Osteoblast (primary cell): ENCODE results near the gene SPATA21. TPM values are rescaled to one million over a fixed set of nuclear protein-coding genes. Genes with fewer than 3 reads are reported as not detected.

Experiments used
- DNase-seq: peaks from one replicate; pipeline ENCODE4 v3.0.0; 2011; ENCODE audit warnings: low spot score, mixed read lengths; ENCODE audit not compliant: insufficient read length; ENCODE audit errors: missing footprints
- H2AFZ ChIP-seq: 2 replicates; pipeline ENCODE4 v1.6.0; 2011; ENCODE audit warnings: mild to moderate bottlenecking, low read length
- H3K27ac ChIP-seq: 2 replicates; pipeline ENCODE4 v1.5.1; 2011; ENCODE audit warnings: mild to moderate bottlenecking, low read depth, low read length, moderate library complexity
- H3K27me3 ChIP-seq: 2 replicates; pipeline ENCODE4 v1.6.0; 2012; ENCODE audit warnings: mild to moderate bottlenecking, control low read depth, inconsistent platforms, low read length, moderate library complexity; ENCODE audit not compliant: insufficient read depth
- H3K36me3 ChIP-seq: 2 replicates; pipeline ENCODE4 v1.5.1; 2011; ENCODE audit warnings: mild to moderate bottlenecking, low read length, control low read depth, moderate library complexity; ENCODE audit not compliant: insufficient read depth
- H3K4me1 ChIP-seq: 2 replicates; pipeline ENCODE4 v1.5.1; 2011; ENCODE audit warnings: mild to moderate bottlenecking, low read length, control low read depth, moderate library complexity; ENCODE audit not compliant: insufficient read depth
- H3K4me2 ChIP-seq: 2 replicates; pipeline ENCODE4 v1.6.0; 2011; ENCODE audit warnings: mild to moderate bottlenecking, low read length; ENCODE audit not compliant: insufficient read depth
- H3K4me3 ChIP-seq: fragments of 200-600 bp; sonication (generic); 3 replicates; pipeline ENCODE4 v1.5.1; 2012; ENCODE audit warnings: mild to moderate bottlenecking, low read length, inconsistent platforms; ENCODE audit not compliant: insufficient read depth
- H3K79me2 ChIP-seq: 2 replicates; pipeline ENCODE4 v1.6.0; 2012; ENCODE audit warnings: mild to moderate bottlenecking, low read length, control low read depth, inconsistent platforms; ENCODE audit not compliant: insufficient read depth
- H3K9me3 ChIP-seq: 2 replicates; pipeline ENCODE4 v1.5.1; 2011; ENCODE audit warnings: low read depth, low read length, control low read depth
- H4K20me1 ChIP-seq: 2 replicates; pipeline ENCODE4 v1.6.0; 2012; ENCODE audit warnings: mild to moderate bottlenecking, low read length, control low read depth; ENCODE audit not compliant: insufficient read depth
- total RNA-seq: library from RNA; depleted of rRNA; stranded (reverse); fragments of >200 nt; gene quantifications from 2 replicates; pipeline ENCODE4 v1.2.3, GENCODE V29; 2012
- TF ChIP-seq, protein P1 (sequence below): IDR thresholded peaks from 2 replicates; pipeline ENCODE4 v1.5.1; 2011; ENCODE audit warnings: mild to moderate bottlenecking, low read depth, low read length, moderate library complexity; ENCODE audit errors: extremely low read depth

Gene SPATA21
- total RNA-seq, 1 donor: not detected

DNA sequence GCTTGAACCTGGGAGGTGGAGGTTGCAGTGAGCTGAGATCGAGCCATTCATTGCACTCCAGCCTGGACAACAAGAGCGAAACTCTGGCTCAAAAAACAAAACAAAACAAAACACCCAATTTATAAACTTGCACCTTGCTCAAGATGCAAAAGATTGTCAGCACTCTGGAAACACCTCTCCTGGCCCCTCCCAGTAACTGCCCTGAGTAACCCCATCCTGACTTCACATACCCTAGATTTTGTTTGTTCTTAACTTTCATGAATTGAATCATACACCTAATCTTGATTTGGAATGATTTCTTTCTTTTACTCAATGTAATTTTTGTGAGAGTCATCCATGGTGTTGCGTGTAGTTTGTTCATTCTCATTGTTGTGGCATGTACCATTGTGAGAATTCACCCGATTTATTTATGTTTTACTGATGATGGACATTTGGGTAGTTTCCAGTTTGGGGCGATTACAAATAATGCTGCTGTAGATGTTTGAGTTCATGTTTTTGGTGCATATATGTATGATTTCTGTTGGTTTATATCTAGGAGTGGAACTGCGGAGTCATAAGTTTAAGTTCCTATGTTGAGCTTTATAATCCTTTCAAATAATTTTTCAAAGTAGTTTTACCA is 13.7 kb upstream of the SPATA21 start:
- no peak overlapping the region for H2AFZ ChIP-seq

DNA sequence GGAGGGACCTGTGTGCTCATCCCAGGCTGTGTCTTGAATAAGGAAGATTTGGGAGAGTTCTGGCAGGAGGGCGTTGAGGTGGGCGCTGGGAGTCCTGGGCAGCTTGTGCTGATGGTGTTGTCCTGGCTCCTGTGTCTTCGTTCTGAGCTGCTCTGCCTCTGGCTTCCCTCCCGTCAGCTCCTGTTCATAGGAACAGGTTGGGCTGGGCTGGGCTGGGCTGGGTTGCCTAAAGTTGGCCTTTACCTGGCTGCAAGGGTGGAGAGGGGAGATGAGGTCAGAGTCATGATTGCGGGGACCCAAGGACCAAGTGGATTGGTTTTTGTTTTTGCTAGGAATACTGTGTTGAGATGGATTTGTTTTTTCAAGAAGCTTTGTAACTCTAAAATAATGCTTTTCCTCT is 12.4 kb upstream of the SPATA21 start:
- Histone ChIP-seq H3K4me3 (no peak overlapping the region), H2AFZ (no peak overlapping the region), H3K27me3 (no peaks in the 10 kb centered on the region), H3K79me2 (peaks cover 60% of the 10 kb centered on the region), H3K27ac (no peak overlapping the region), H4K20me1 (peaks cover 11% of the 10 kb centered on the region), H3K36me3 (peaks cover 80% of the 10 kb centered on the region), H3K4me1 (no peaks in the 10 kb centered on the region), H3K9me3 (no peaks in the 10 kb centered on the region), H3K4me2 (no peak overlapping the region)
- DNase-seq: no peak
- TF ChIP-seq, protein P1, sequence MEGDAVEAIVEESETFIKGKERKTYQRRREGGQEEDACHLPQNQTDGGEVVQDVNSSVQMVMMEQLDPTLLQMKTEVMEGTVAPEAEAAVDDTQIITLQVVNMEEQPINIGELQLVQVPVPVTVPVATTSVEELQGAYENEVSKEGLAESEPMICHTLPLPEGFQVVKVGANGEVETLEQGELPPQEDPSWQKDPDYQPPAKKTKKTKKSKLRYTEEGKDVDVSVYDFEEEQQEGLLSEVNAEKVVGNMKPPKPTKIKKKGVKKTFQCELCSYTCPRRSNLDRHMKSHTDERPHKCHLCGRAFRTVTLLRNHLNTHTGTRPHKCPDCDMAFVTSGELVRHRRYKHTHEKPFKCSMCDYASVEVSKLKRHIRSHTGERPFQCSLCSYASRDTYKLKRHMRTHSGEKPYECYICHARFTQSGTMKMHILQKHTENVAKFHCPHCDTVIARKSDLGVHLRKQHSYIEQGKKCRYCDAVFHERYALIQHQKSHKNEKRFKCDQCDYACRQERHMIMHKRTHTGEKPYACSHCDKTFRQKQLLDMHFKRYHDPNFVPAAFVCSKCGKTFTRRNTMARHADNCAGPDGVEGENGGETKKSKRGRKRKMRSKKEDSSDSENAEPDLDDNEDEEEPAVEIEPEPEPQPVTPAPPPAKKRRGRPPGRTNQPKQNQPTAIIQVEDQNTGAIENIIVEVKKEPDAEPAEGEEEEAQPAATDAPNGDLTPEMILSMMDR: no peak

More for the DNA sequence above, 13.7 kb upstream of the SPATA21 start:
- H3K4me2 ChIP-seq: no peak overlapping the region
- no peaks in the 10 kb centered on the region for H3K27me3 ChIP-seq
- H3K79me2 ChIP-seq: peaks cover 54% of the 10 kb centered on the region
- no peak for DNase-seq
- H3K4me1 ChIP-seq: no peaks in the 10 kb centered on the region
- peaks cover 81% of the 10 kb centered on the region for H3K36me3 ChIP-seq
- TF ChIP-seq, protein P1: no peak
- no peaks in the 10 kb centered on the region for H3K9me3 ChIP-seq
- H3K4me3 ChIP-seq: no peak overlapping the region
- H3K27ac ChIP-seq: no peak overlapping the region
- peaks cover 13% of the 10 kb centered on the region for H4K20me1 ChIP-seq

DNA sequence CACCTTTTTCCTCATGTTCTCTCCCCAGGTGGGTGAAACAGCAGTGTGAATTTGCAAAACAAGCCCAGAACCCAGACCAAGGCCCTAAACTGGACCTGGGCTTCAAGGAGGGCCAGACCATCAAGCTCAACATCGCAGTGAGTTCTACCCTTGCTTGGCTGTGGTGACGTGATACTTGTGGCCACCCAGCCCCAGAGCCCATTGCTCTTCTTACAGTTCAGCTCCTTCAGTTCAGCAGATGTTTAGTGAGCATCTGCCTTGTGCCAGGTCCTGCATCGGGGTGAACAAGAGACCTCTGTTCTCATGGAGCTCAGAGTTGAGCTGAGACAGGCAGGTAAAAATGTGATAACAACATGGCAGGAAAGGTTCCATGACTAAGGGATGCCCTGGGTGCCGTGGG is 11.8 kb upstream of the SPATA21 start:
- no peak for DNase-seq
- Histone ChIP-seq H3K4me3 (no peak overlapping the region), H2AFZ (no peak overlapping the region), H3K27ac (no peak overlapping the region), H4K20me1 (peaks cover 11% of the 10 kb centered on the region), H3K79me2 (peaks cover 66% of the 10 kb centered on the region), H3K4me1 (no peaks in the 10 kb centered on the region), H3K27me3 (no peaks in the 10 kb centered on the region), H3K36me3 (peaks cover 81% of the 10 kb centered on the region), H3K4me2 (no peak overlapping the region), H3K9me3 (no peaks in the 10 kb centered on the region)
- TF ChIP-seq, protein P1: no peak

DNA sequence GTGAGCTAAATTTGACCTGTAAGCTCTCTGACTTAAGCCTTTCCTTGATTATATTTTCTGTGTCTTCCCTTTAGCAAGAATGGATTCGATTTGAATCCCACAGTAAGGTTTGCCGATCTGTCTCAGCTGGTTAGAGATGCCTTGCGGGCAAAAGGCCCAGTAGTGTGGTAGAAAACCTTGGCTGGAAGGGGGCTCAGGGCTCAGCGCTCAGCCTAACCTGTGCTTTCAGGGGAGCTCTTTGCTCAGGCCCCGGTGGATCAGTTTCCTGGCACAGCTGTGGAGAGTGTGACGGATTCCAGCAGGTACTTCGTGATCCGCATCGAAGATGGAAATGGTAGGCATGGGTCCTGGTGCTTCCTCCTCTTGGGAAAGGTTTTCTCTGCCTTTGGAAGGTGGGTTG is 10.4 kb upstream of the SPATA21 start:
- Histone ChIP-seq H3K4me2 (no peak overlapping the region), H3K79me2 (peaks cover 80% of the 10 kb centered on the region), H2AFZ (no peak overlapping the region), H3K9me3 (no peaks in the 10 kb centered on the region), H3K4me1 (no peaks in the 10 kb centered on the region), H4K20me1 (peaks cover 21% of the 10 kb centered on the region), H3K36me3 (peaks cover 84% of the 10 kb centered on the region), H3K27ac (no peak overlapping the region), H3K4me3 (no peak overlapping the region), H3K27me3 (no peaks in the 10 kb centered on the region)
- TF ChIP-seq, protein P1: no peak
- DNase-seq: no peak
